ENCODE data around the gene KLK8.

The KLK8 gene

GRCh38 chr19:50957587-50957986 lies 43.8 kb downstream of the KLK8 start:
- no peak for DNase-seq (ENCODE audit: extremely low read depth, low read depth)
- no peak overlapping the region for H3K4me3 ChIP-seq (replicated peaks; ENCODE audit: low read depth, low read length)
- TF ChIP-seq CTCF (IDR thresholded peaks at IDR 0.05; ENCODE audit: low read depth, low read length, missing control alignments): no peak

GRCh38 chr19:50952910-50953309 lies 48.5 kb downstream of the KLK8 start, which contains the start of gene KLK5:
KLK5 (minus strand) TSS chr19:50953038; CDS start chr19:50952657, 381 bp downstream.
- no peak for DNase-seq (ENCODE audit: extremely low read depth, low read depth)
- TF ChIP-seq CTCF (IDR thresholded peaks at IDR 0.05; ENCODE audit: low read depth, low read length, missing control alignments): no peak
- no peak within 1 kb of the TSS for H3K4me3 ChIP-seq (replicated peaks; ENCODE audit: low read depth, low read length)

GRCh38 chr19:50949861-50950260 lies 51.5 kb downstream of the KLK8 start:
- DNase-seq (ENCODE audit: extremely low read depth, low read depth): no peak

GRCh38 chr19:50947123-50947522 lies 54.3 kb downstream of the KLK8 start:
- H3K4me3 ChIP-seq (replicated peaks; ENCODE audit: low read depth, low read length): no peak overlapping the region
- DNase-seq (ENCODE audit: extremely low read depth, low read depth): no peak
- no peak for TF ChIP-seq CTCF (IDR thresholded peaks at IDR 0.05; ENCODE audit: low read depth, low read length, missing control alignments)

More at GRCh38 chr19:50949861-50950260, 51.5 kb downstream of the KLK8 start:
- H3K4me3 ChIP-seq (replicated peaks; ENCODE audit: low read depth, low read length): no peak overlapping the region
- no peak for TF ChIP-seq CTCF (IDR thresholded peaks at IDR 0.05; ENCODE audit: low read depth, low read length, missing control alignments)
